ENCODE data around the gene NADK2. TPM values are rescaled to one million over a fixed set of nuclear protein-coding genes. Genes with fewer than 3 reads are reported as not detected.

Gene NADK2
- total and polyA plus RNA-seq, 2 donors (not counting 1 experiment from before 2014, with no cell fraction given) = 11.6 to 26.9 TPM

- Histone ChIP-seq H3K27ac (ENCODE audit: insufficient read depth, low read length) (peak overlapping the region; percentile 52), H3K27me3 (ENCODE audit: control insufficient read depth, insufficient read depth, low read length) (no peaks in the 10 kb centered on the region), H3K4me1 (ENCODE audit: control insufficient read depth, extremely low read depth, insufficient read depth, low read length) (peaks cover 7% of the 10 kb centered on the region), H3K9ac (ENCODE audit: insufficient read depth, low read length) (no peak overlapping the region), H3K36me3 (ENCODE audit: control insufficient read depth, insufficient read depth, low read length) (peaks cover 6% of the 10 kb centered on the region), H3K4me3 (replicated peaks in 1 of 4; ENCODE audit: control extremely low read depth in 1 of 4, insufficient read depth in 1 of 4, low read depth in 3 of 4, low read length in 4 of 4) (no peak overlapping the region), H3K4me2 (ENCODE audit: extremely low read depth, insufficient read depth, low read length) (no peak overlapping the region), H3K79me2 (ENCODE audit: control insufficient read depth, insufficient read depth, low read length) (peaks cover 41% of the 10 kb centered on the region), H2AFZ (ENCODE audit: low read length) (no peak overlapping the region), H3K9me3 (ENCODE audit: control insufficient read depth, insufficient read depth, low read depth, low read length) (no peaks in the 10 kb centered on the region), H4K20me1 (ENCODE audit: control insufficient read depth, extremely low read depth, insufficient read depth, low read length) (no peaks in the 10 kb centered on the region)
- TF ChIP-seq, protein P1, sequence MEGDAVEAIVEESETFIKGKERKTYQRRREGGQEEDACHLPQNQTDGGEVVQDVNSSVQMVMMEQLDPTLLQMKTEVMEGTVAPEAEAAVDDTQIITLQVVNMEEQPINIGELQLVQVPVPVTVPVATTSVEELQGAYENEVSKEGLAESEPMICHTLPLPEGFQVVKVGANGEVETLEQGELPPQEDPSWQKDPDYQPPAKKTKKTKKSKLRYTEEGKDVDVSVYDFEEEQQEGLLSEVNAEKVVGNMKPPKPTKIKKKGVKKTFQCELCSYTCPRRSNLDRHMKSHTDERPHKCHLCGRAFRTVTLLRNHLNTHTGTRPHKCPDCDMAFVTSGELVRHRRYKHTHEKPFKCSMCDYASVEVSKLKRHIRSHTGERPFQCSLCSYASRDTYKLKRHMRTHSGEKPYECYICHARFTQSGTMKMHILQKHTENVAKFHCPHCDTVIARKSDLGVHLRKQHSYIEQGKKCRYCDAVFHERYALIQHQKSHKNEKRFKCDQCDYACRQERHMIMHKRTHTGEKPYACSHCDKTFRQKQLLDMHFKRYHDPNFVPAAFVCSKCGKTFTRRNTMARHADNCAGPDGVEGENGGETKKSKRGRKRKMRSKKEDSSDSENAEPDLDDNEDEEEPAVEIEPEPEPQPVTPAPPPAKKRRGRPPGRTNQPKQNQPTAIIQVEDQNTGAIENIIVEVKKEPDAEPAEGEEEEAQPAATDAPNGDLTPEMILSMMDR (conservative IDR thresholded peaks at IDR 0.05 in 1 of 2, IDR thresholded peaks at IDR 0.05 in 1 of 2; ENCODE audit: low read depth in 1 of 2, low read length in 2 of 2) = no peak
- TF ChIP-seq EZH2 (IDR thresholded peaks at IDR 0.05; ENCODE audit: low read length, missing control alignments) = no peak
- DNase-seq (ENCODE audit: low read depth in 2 of 2) = peak; percentile 55 to 68
These were observed 85.6 kb downstream of the NADK2 start for GRCh38 chr5:36156121-36156601.

- peaks cover 38% of the 10 kb centered on the region for H3K79me2 ChIP-seq (ENCODE audit: control insufficient read depth, insufficient read depth, low read length)
These were observed 86.4 kb downstream of the NADK2 start for GRCh38 chr5:36155291-36155690.

DNA sequence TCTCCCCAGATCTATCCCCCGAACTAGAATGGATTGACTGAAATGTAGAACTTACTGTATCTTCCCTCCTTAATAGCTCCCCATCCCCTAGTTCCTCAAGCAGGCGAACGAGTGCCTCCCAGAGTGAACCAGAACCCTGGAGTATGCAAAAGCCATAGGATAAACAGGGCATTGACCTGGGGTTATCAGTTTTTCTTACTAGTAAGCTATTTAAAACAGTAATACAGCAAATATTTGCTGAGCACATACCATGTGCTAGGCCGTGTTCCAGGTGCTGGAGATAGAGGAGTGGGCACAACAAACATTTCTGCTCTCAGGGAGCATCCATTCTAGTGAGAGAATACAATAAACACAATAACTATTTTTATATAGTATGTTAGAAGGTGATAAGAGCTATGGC lies 88.0 kb downstream of the NADK2 start:
- H3K36me3 ChIP-seq (ENCODE audit: control insufficient read depth, insufficient read depth, low read length) = peaks cover 2% of the 10 kb centered on the region
- H3K4me2 ChIP-seq (ENCODE audit: extremely low read depth, insufficient read depth, low read length) = peak overlapping the region; percentile 85
- no peak overlapping the region for H2AFZ ChIP-seq (ENCODE audit: low read length)
- H3K9ac ChIP-seq (ENCODE audit: insufficient read depth, low read length) = no peak overlapping the region
- H3K27ac ChIP-seq (ENCODE audit: insufficient read depth, low read length) = no peak overlapping the region
- peaks cover 7% of the 10 kb centered on the region for H3K4me1 ChIP-seq (ENCODE audit: control insufficient read depth, extremely low read depth, insufficient read depth, low read length)
- H4K20me1 ChIP-seq (ENCODE audit: control insufficient read depth, extremely low read depth, insufficient read depth, low read length) = no peaks in the 10 kb centered on the region
- no peak for TF ChIP-seq EZH2 (IDR thresholded peaks at IDR 0.05; ENCODE audit: low read length, missing control alignments)
- TF ChIP-seq, protein P1 (conservative IDR thresholded peaks at IDR 0.05 in 1 of 2, IDR thresholded peaks at IDR 0.05 in 1 of 2; ENCODE audit: low read depth in 1 of 2, low read length in 2 of 2) = no peak
- H3K79me2 ChIP-seq (ENCODE audit: control insufficient read depth, insufficient read depth, low read length) = peaks cover 34% of the 10 kb centered on the region
- H3K27me3 ChIP-seq (ENCODE audit: control insufficient read depth, insufficient read depth, low read length) = no peaks in the 10 kb centered on the region
- H3K4me3 ChIP-seq (replicated peaks in 1 of 4; ENCODE audit: control extremely low read depth in 1 of 4, insufficient read depth in 1 of 4, low read depth in 3 of 4, low read length in 4 of 4) = peak overlapping the region in 3 of 4 experiments; percentile 65 to 99 (median 95)
- H3K9me3 ChIP-seq (ENCODE audit: control insufficient read depth, insufficient read depth, low read depth, low read length) = no peaks in the 10 kb centered on the region
- DNase-seq (ENCODE audit: low read depth in 2 of 2) = no peak

More at GRCh38 chr5:36155291-36155690, 86.4 kb downstream of the NADK2 start:
- no peak overlapping the region for H3K4me3 ChIP-seq (replicated peaks in 1 of 4; ENCODE audit: control extremely low read depth in 1 of 4, insufficient read depth in 1 of 4, low read depth in 3 of 4, low read length in 4 of 4)
- H3K9me3 ChIP-seq (ENCODE audit: control insufficient read depth, insufficient read depth, low read depth, low read length) = no peaks in the 10 kb centered on the region
- peaks cover 7% of the 10 kb centered on the region for H3K4me1 ChIP-seq (ENCODE audit: control insufficient read depth, extremely low read depth, insufficient read depth, low read length)
- H3K27me3 ChIP-seq (ENCODE audit: control insufficient read depth, insufficient read depth, low read length) = no peaks in the 10 kb centered on the region
- no peaks in the 10 kb centered on the region for H4K20me1 ChIP-seq (ENCODE audit: control insufficient read depth, extremely low read depth, insufficient read depth, low read length)
- H3K36me3 ChIP-seq (ENCODE audit: control insufficient read depth, insufficient read depth, low read length) = peaks cover 3% of the 10 kb centered on the region
- peak overlapping the region; percentile 52 for H3K27ac ChIP-seq (ENCODE audit: insufficient read depth, low read length)
- no peak overlapping the region for H2AFZ ChIP-seq (ENCODE audit: low read length)
- no peak for DNase-seq (ENCODE audit: low read depth in 2 of 2)
- no peak for TF ChIP-seq EZH2 (IDR thresholded peaks at IDR 0.05; ENCODE audit: low read length, missing control alignments)
- TF ChIP-seq, protein P1 (conservative IDR thresholded peaks at IDR 0.05 in 1 of 2, IDR thresholded peaks at IDR 0.05 in 1 of 2; ENCODE audit: low read depth in 1 of 2, low read length in 2 of 2) = no peak
- H3K9ac ChIP-seq (ENCODE audit: insufficient read depth, low read length) = no peak overlapping the region
- H3K4me2 ChIP-seq (ENCODE audit: extremely low read depth, insufficient read depth, low read length) = no peak overlapping the region
